ENCODE measurements around the gene MPPED2.

GRCh38 chr11:30496935-30497334 is 89.2 kb downstream of the MPPED2 start:
- TF ChIP-seq, protein P1, sequence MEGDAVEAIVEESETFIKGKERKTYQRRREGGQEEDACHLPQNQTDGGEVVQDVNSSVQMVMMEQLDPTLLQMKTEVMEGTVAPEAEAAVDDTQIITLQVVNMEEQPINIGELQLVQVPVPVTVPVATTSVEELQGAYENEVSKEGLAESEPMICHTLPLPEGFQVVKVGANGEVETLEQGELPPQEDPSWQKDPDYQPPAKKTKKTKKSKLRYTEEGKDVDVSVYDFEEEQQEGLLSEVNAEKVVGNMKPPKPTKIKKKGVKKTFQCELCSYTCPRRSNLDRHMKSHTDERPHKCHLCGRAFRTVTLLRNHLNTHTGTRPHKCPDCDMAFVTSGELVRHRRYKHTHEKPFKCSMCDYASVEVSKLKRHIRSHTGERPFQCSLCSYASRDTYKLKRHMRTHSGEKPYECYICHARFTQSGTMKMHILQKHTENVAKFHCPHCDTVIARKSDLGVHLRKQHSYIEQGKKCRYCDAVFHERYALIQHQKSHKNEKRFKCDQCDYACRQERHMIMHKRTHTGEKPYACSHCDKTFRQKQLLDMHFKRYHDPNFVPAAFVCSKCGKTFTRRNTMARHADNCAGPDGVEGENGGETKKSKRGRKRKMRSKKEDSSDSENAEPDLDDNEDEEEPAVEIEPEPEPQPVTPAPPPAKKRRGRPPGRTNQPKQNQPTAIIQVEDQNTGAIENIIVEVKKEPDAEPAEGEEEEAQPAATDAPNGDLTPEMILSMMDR (IDR thresholded peaks at IDR 0.05), result no peak
- TF ChIP-seq POLR2A (IDR thresholded peaks at IDR 0.05), result no peak
